SK-N-SH (cell line): ENCODE results near the gene HELT. TPM values are rescaled to one million over a fixed set of nuclear protein-coding genes. Genes with fewer than 3 reads are reported as not detected.

Experiments
- CTCF ChIA-PET: fragments of 300-600, 350-600 bp; formaldehyde crosslinking; extraction: SDS; loops from one replicate; lab custom pipeline; 2021; lab: Yijun Ruan, JAX
- POLR2A ChIA-PET: fragments of 350-600 bp; sonication (Branson Sonifier 250); formaldehyde crosslinking; extraction: SDS; loops from one replicate; lab custom pipeline; 2020; ENCODE audit warnings: antibody characterized with exemption, inconsistent platforms; lab: Yijun Ruan, JAX
- DNase-seq: peaks from one replicate; pipeline ENCODE4 v3.0.0; 2012
- H2AFZ ChIP-seq: fragments of 200-600 bp; sonication (generic); 2 replicates; pipeline ENCODE4 v1.8.1; 2016; ENCODE audit warnings: antibody characterized with exemption, mild to moderate bottlenecking, low read depth
- H3F3A ChIP-seq: fragments of 200-600 bp; sonication (generic); replicated peaks from 2 replicates; pipeline ENCODE3; 2016; ENCODE audit warnings: antibody characterized with exemption, mild to moderate bottlenecking; ENCODE audit not compliant: insufficient read depth
- H3K27ac ChIP-seq, 2 experiments: fragments of 200-500 bp in 1 of 2; fragments of 200-600 bp in 1 of 2; sonication (Bioruptor generic) in 1 of 2; sonication (generic), shearing (Covaris generic) in 1 of 2; 2 replicates each; pipeline versions ENCODE4 v1.5.1 to v1.6.1; 2014 to 2016; ENCODE audit warnings: low read depth in 2 of 2, inconsistent platforms in 1 of 2, low read length in 1 of 2, mild to moderate bottlenecking in 1 of 2, mixed read lengths in 1 of 2
- H3K27me3 ChIP-seq: fragments of 200-600 bp; sonication (generic), shearing (Covaris generic); 2 replicates; pipeline ENCODE4 v1.6.1; 2016; ENCODE audit warnings: mixed run types; ENCODE audit not compliant: insufficient read depth
- H3K36me3 ChIP-seq, 2 experiments: fragments of 200-500 bp in 1 of 2; fragments of 200-600 bp in 1 of 2; sonication (Bioruptor generic) in 1 of 2; sonication (generic) in 1 of 2; replicated peaks in 1 of 2; 2 replicates each; pipeline versions ENCODE3 to v1.5.1; 2014 to 2016; ENCODE audit warnings: low read length in 1 of 2, mild to moderate bottlenecking in 1 of 2; ENCODE audit not compliant: insufficient read depth in 2 of 2, control insufficient read depth in 1 of 2
- H3K4me1 ChIP-seq, 2 experiments: fragments of 200-500 bp in 1 of 2; fragments of 200-600 bp in 1 of 2; sonication (Bioruptor generic) in 1 of 2; sonication (generic), shearing (Covaris generic) in 1 of 2; 2 replicates each; pipeline versions ENCODE4 v1.5.1 to v1.6.1; 2014 to 2016; ENCODE audit warnings: low read depth in 1 of 2, low read length in 1 of 2, mixed run types in 1 of 2; ENCODE audit not compliant: insufficient read depth in 2 of 2, control insufficient read depth in 1 of 2
- H3K4me2 ChIP-seq: fragments of 200-600 bp; sonication (generic), shearing (Covaris generic); 2 replicates; pipeline ENCODE4 v1.6.1; 2017; ENCODE audit warnings: mixed run types
- H3K4me3 ChIP-seq, 2 experiments: fragments of 200-500 bp in 1 of 2; fragments of 200-600 bp in 1 of 2; sonication (Bioruptor generic) in 1 of 2; sonication (generic), shearing (Covaris generic) in 1 of 2; 2 replicates each; pipeline versions ENCODE4 v1.5.1 to v1.8.1; 2014 to 2016; ENCODE audit warnings: low read depth in 2 of 2, inconsistent platforms in 1 of 2, low read length in 1 of 2, mild to moderate bottlenecking in 1 of 2, mixed read lengths in 1 of 2, moderate library complexity in 1 of 2
- H3K79me2 ChIP-seq: fragments of 200-600 bp; sonication (generic); 2 replicates; pipeline ENCODE4 v1.8.1; 2017; ENCODE audit warnings: mild to moderate bottlenecking; ENCODE audit not compliant: insufficient read depth
- H3K9ac ChIP-seq: fragments of 200-600 bp; sonication (generic); 2 replicates; pipeline ENCODE4 v1.6.1; 2017; ENCODE audit warnings: mixed run types
- H3K9me2 ChIP-seq: fragments of 200-600 bp; sonication (generic); 2 replicates; pipeline ENCODE4 v1.6.1; 2017; ENCODE audit warnings: mixed run types
- H3K9me3 ChIP-seq: fragments of 200-600 bp; sonication (generic); 2 replicates; pipeline ENCODE4 v1.6.1; 2017; ENCODE audit warnings: mixed run types, mild to moderate bottlenecking, moderate library complexity
- H4K20me1 ChIP-seq: fragments of 200-600 bp; sonication (generic); 2 replicates; pipeline ENCODE4 v1.6.1; 2017; ENCODE audit warnings: mild to moderate bottlenecking, mixed run types; ENCODE audit not compliant: insufficient read depth
- CTCF ChIP-seq: fragments of 200-600 bp; sonication (generic); IDR thresholded peaks from 2 replicates; pipeline ENCODE4 v1.6.1; 2017; ENCODE audit warnings: antibody characterized with exemption, mild to moderate bottlenecking, moderate library complexity
- FOSL2 ChIP-seq: IDR thresholded peaks from 2 replicates; pipeline ENCODE4 v1.4.0; 2012; ENCODE audit warnings: low read depth, mild to moderate bottlenecking, moderate library complexity, borderline replicate concordance
- FOXM1 ChIP-seq: IDR thresholded peaks from 2 replicates; pipeline ENCODE4 v1.4.0; 2012; ENCODE audit warnings: low read depth, mild to moderate bottlenecking
- IRF3 ChIP-seq: fragments of 150-350 bp; IDR thresholded peaks from 2 replicates; pipeline ENCODE4 v1.6.1; 2016; ENCODE audit warnings: mild to moderate bottlenecking, low read depth, low read length
- MAX ChIP-seq: IDR thresholded peaks from 2 replicates; pipeline ENCODE4 v1.4.0; 2012; ENCODE audit warnings: low read depth
- MXI1 ChIP-seq: IDR thresholded peaks from 2 replicates; pipeline ENCODE4 v1.6.1; 2012; ENCODE audit warnings: mild to moderate bottlenecking, low read depth, low read length, improper control_type of control experiment
- NFIC ChIP-seq: IDR thresholded peaks from 2 replicates; pipeline ENCODE4 v1.4.0; 2012; ENCODE audit warnings: borderline replicate concordance
- REST ChIP-seq: IDR thresholded peaks from 2 replicates; pipeline ENCODE4 v1.6.1; 2012; ENCODE audit warnings: mild to moderate bottlenecking, low read depth, low read length, moderate library complexity
- SIN3A ChIP-seq: IDR thresholded peaks from 2 replicates; pipeline ENCODE4 v1.6.1; 2012; ENCODE audit warnings: low read depth, mild to moderate bottlenecking, low read length, moderate library complexity, borderline replicate concordance
- SMC3 ChIP-seq: IDR thresholded peaks from 2 replicates; pipeline ENCODE4 v1.6.1; 2012; ENCODE audit warnings: low read depth, low read length, improper control_type of control experiment
- YY1 ChIP-seq: IDR thresholded peaks from 2 replicates; pipeline ENCODE4 v1.4.0; 2012; ENCODE audit warnings: low read depth, mild to moderate bottlenecking
- WGBS: methylation state at CpG from one replicate; pipeline ENCODE4 v1.1.6; 2017; ENCODE audit warnings: low lambda C conversion rate; 5-methylcytosine and 5-hydroxymethylcytosine counted together
- polyA plus RNA-seq, 3 experiments: library from polyadenylated mRNA; depleted of rRNA; stranded (reverse); fragments of >200 nt; gene quantifications; 2 replicates each; pipeline ENCODE4 v1.2.3, GENCODE V29; 2012

Gene HELT
- polyA plus RNA-seq, 1 of the 3 experiments (the other 2 are of a cell fraction): not detected

GRCh38 chr4:185013417-185014125, 4.7 kb upstream of the HELT start:
- Histone ChIP-seq H3K9me3 (no peaks in the 10 kb centered on the region), H3K27ac (no peak overlapping the region), H3K79me2 (no peaks in the 10 kb centered on the region), H3K9me2 (no peaks in the 10 kb centered on the region), H3K27me3 (peaks cover 51% of the 10 kb centered on the region), H3K4me1 (no peaks in the 10 kb centered on the region; a peak in 1 of 4 replicates), H3K4me2 (no peak overlapping the region), H3K36me3 (no peaks in the 10 kb centered on the region), H2AFZ (no peak overlapping the region), H3K9ac (no peak overlapping the region), H3F3A (no peaks in the 10 kb centered on the region), H4K20me1 (no peaks in the 10 kb centered on the region), H3K4me3 (no peak overlapping the region)
- WGBS: 44% methylated on average over 16 of the region's 16 CpGs
- ChIA-PET POLR2A (no interaction called here), CTCF (interaction anchor here (0.6 to 3.5 kb wide), 6 partner anchors 9 to 267 kb away, joined by 3 to 24 read pairs (median 6); no protein-coding TSS in a partner anchor)
- no peak for DNase-seq
- TF ChIP-seq MAX (no peak), MXI1 (no peak), YY1 (no peak), CTCF (no peak), IRF3 (no peak), FOSL2 (no peak), NFIC (no peak), SMC3 (no peak), REST (no peak), SIN3A (no peak), FOXM1 (no peak)
